GM23338 (cell line): ENCODE measurements around the gene FSIP1. TPM values are rescaled to one million over a fixed set of nuclear protein-coding genes. Genes with fewer than 3 reads are reported as not detected.

Experiments used
- ATAC-seq: fragments of 200-7000 bp; cut with Tn5 transposase; 3 replicates; pipeline ENCODE4 v1.9.1; 2020
- DNase-seq: peaks from one replicate; pipeline ENCODE4 v3.0.0-alpha.2; 2015; ENCODE audit warnings: low spot score
- H2AFZ ChIP-seq: fragments of 200-600 bp; sonication (generic); 2 replicates; pipeline ENCODE4 v1.8.0; 2016; ENCODE audit warnings: antibody characterized with exemption, mild to moderate bottlenecking, moderate library complexity
- H3F3A ChIP-seq: fragments of 200-600 bp; sonication (generic); replicated peaks from 2 replicates; pipeline ENCODE4 v1.8.0; 2017; ENCODE audit warnings: antibody characterized with exemption, mixed run types, low read depth
- H3K27ac ChIP-seq: fragments of 200-600 bp; sonication (generic); 2 replicates; pipeline ENCODE4 v1.6.1; 2016; ENCODE audit warnings: low read depth
- H3K27me3 ChIP-seq: fragments of 200-600 bp; sonication (generic); 2 replicates; pipeline ENCODE4 v1.8.0; 2016; ENCODE audit warnings: mild to moderate bottlenecking, mixed run types, moderate library complexity; ENCODE audit not compliant: insufficient read depth
- H3K36me3 ChIP-seq: fragments of 200-600 bp; sonication (generic); 2 replicates; pipeline ENCODE4 v1.8.0; 2016; ENCODE audit warnings: mild to moderate bottlenecking; ENCODE audit not compliant: insufficient read depth
- H3K4me1 ChIP-seq: fragments of 200-600 bp; sonication (generic); 2 replicates; pipeline ENCODE4 v1.8.0; 2016; ENCODE audit warnings: mild to moderate bottlenecking, moderate library complexity; ENCODE audit not compliant: insufficient read depth
- H3K4me2 ChIP-seq: fragments of 200-600 bp; sonication (generic); 2 replicates; pipeline ENCODE4 v1.7.1; 2017; ENCODE audit warnings: mixed run types
- H3K4me3 ChIP-seq: fragments of 200-600 bp; sonication (generic); 2 replicates; pipeline ENCODE4 v1.6.1; 2016; ENCODE audit warnings: mixed run types
- H3K79me2 ChIP-seq: fragments of 200-600 bp; sonication (generic); replicated peaks from 2 replicates; pipeline ENCODE4 v1.8.0; 2017; ENCODE audit warnings: mild to moderate bottlenecking; ENCODE audit not compliant: insufficient read depth
- H3K9me2 ChIP-seq: fragments of 200-600 bp; sonication (generic); 2 replicates; pipeline ENCODE4 v1.8.0; 2017; ENCODE audit not compliant: insufficient read depth
- H4K20me1 ChIP-seq: fragments of 200-600 bp; sonication (generic); replicated peaks from 2 replicates; pipeline ENCODE4 v1.8.0; 2017; ENCODE audit warnings: mild to moderate bottlenecking; ENCODE audit not compliant: insufficient read depth
- H3K27ac Mint-ChIP-seq: 2 replicates; pipeline ENCODE4 v1.8.0; 2020; ENCODE audit warnings: inconsistent platforms, mild to moderate bottlenecking, moderate library complexity, mixed read lengths
- H3K27me3 Mint-ChIP-seq: 3 replicates; pipeline ENCODE4 v1.8.0; 2022; ENCODE audit warnings: low read depth, mild to moderate bottlenecking, moderate library complexity, mixed read lengths, inconsistent platforms; ENCODE audit not compliant: insufficient read depth, poor library complexity
- H3K36me3 Mint-ChIP-seq: 3 replicates; pipeline ENCODE4 v1.8.0; 2021; ENCODE audit warnings: low read depth, mild to moderate bottlenecking, inconsistent platforms, moderate library complexity, mixed read lengths
- H3K4me1 Mint-ChIP-seq: 3 replicates; pipeline ENCODE4 v1.8.0; 2020; ENCODE audit warnings: mild to moderate bottlenecking, inconsistent platforms, mixed read lengths
- H3K4me3 Mint-ChIP-seq: 3 replicates; pipeline ENCODE4 v1.8.0; 2021; ENCODE audit warnings: moderate library complexity, mild to moderate bottlenecking, inconsistent platforms, mixed read lengths
- H3K9me3 Mint-ChIP-seq: 3 replicates; pipeline ENCODE4 v1.8.0; 2020; ENCODE audit warnings: moderate library complexity, mild to moderate bottlenecking, inconsistent platforms, mixed read lengths
- CREB1 ChIP-seq: fragments of 250-450 bp; sonication (Bioruptor Pico); IDR thresholded peaks from 2 replicates; pipeline ENCODE4 v1.5.0; 2020; ENCODE audit warnings: low read depth, mild to moderate bottlenecking, moderate library complexity
- EZH2 ChIP-seq: fragments of 200-600 bp; sonication (generic); IDR thresholded peaks from one replicate; pipeline ENCODE4 v1.8.0; 2017; ENCODE audit warnings: antibody characterized with exemption, mild to moderate bottlenecking, low read depth; ENCODE audit not compliant: unreplicated experiment
- EZH2phosphoT487 ChIP-seq: fragments of 200-600 bp; sonication (generic); IDR thresholded peaks from one replicate; pipeline ENCODE4 v1.8.1; 2018; ENCODE audit warnings: antibody characterized with exemption; ENCODE audit not compliant: unreplicated experiment
- JUNB ChIP-seq: IDR thresholded peaks from one replicate; pipeline ENCODE4 v1.6.1; 2016; ENCODE audit warnings: antibody characterized with exemption; ENCODE audit not compliant: unreplicated experiment
- NANOG ChIP-seq: IDR thresholded peaks from 2 replicates; pipeline ENCODE4 v1.6.1; 2016; ENCODE audit warnings: antibody characterized with exemption, borderline replicate concordance
- REST ChIP-seq: IDR thresholded peaks from one replicate; pipeline ENCODE4 v1.6.1; 2018; ENCODE audit warnings: antibody characterized with exemption; ENCODE audit not compliant: unreplicated experiment
- ZNF331 ChIP-seq: fragments of 250-450 bp; sonication (Bioruptor Pico); IDR thresholded peaks from 2 replicates; pipeline ENCODE4 v1.5.0; 2020; ENCODE audit warnings: low read depth, mild to moderate bottlenecking, moderate library complexity
- ZNF462 ChIP-seq: fragments of 250-450 bp; sonication (Bioruptor Pico); IDR thresholded peaks from 2 replicates; pipeline ENCODE4 v1.5.0; 2020; ENCODE audit warnings: mild to moderate bottlenecking, moderate library complexity
- polyA plus RNA-seq: library from polyadenylated mRNA; unstranded; fragments of >200 nt; fragmentation: Nextera tagmentation; extraction: Ambion mirVana; gene quantifications from 2 replicates; pipeline ENCODE4 v1.2.1, GENCODE V29; 2016
- total RNA-seq: library from RNA; depleted of rRNA; stranded (reverse); fragments of >200 nt; shearing (Covaris generic); gene quantifications from 2 replicates; pipeline ENCODE4 v1.2.3, GENCODE V29; 2014
- TF ChIP-seq, protein P1 (sequence below), 2 experiments: fragments of 200-600 bp in 1 of 2; sonication (generic) in 1 of 2; conservative IDR thresholded peaks; 2 replicates each; pipeline versions ENCODE4 v1.5.1 to v1.6.1; 2016 to 2017; ENCODE audit warnings: antibody characterized with exemption in 2 of 2, low read depth in 2 of 2, mild to moderate bottlenecking in 2 of 2, moderate library complexity in 1 of 2

The FSIP1 gene
- total and polyA plus RNA-seq, 2 experiments from 2014 or later: 0.92 to 2.1 TPM

GRCh38 chr15:39799552-39800011 lies 16.9 kb upstream of the FSIP1 start:
- Histone ChIP-seq H3K79me2 (peaks cover 25% of the 10 kb centered on the region), H3K27me3 (no peaks in the 10 kb centered on the region), H2AFZ (no peak overlapping the region), H3K4me2 (no peak overlapping the region), H3K9me2 (peaks cover 6% of the 10 kb centered on the region; the same call in 1 of the 2 replicates), H4K20me1 (peaks cover 16% of the 10 kb centered on the region), H3K27ac (no peak overlapping the region), H3K4me3 (no peak overlapping the region), H3F3A (0 out of 2 replicates have a peak, but pooled peaks cover 14% of the 10 kb centered on the region), H3K4me1 (peaks cover 6% of the 10 kb centered on the region; the same call in 1 of the 2 replicates), H3K36me3 (peaks cover 36% of the 10 kb centered on the region)
- Mint-ChIP-seq H3K27ac (no peak overlapping the region), H3K9me3 (no peaks in the 10 kb centered on the region), H3K36me3 (peaks cover 63% of the 10 kb centered on the region), H3K27me3 (peaks cover 23% of the 10 kb centered on the region), H3K4me3 (no peak overlapping the region), H3K4me1 (peaks cover 49% of the 10 kb centered on the region)
- DNase-seq: no peak
- ATAC-seq: no peak
- TF ChIP-seq, protein P1, sequence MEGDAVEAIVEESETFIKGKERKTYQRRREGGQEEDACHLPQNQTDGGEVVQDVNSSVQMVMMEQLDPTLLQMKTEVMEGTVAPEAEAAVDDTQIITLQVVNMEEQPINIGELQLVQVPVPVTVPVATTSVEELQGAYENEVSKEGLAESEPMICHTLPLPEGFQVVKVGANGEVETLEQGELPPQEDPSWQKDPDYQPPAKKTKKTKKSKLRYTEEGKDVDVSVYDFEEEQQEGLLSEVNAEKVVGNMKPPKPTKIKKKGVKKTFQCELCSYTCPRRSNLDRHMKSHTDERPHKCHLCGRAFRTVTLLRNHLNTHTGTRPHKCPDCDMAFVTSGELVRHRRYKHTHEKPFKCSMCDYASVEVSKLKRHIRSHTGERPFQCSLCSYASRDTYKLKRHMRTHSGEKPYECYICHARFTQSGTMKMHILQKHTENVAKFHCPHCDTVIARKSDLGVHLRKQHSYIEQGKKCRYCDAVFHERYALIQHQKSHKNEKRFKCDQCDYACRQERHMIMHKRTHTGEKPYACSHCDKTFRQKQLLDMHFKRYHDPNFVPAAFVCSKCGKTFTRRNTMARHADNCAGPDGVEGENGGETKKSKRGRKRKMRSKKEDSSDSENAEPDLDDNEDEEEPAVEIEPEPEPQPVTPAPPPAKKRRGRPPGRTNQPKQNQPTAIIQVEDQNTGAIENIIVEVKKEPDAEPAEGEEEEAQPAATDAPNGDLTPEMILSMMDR (conservative IDR thresholded peaks at IDR 0.05; ENCODE audit: low read depth in 2 of 2): no peak
- TF ChIP-seq EZH2: no peak
- no peak for TF ChIP-seq ZNF331 (CRISPR knock-in tag)
- TF ChIP-seq NANOG: no peak
- TF ChIP-seq ZNF462: no peak
- no peak for TF ChIP-seq CREB1
- TF ChIP-seq JUNB: no peak
- TF ChIP-seq REST: no peak
- no peak for TF ChIP-seq EZH2phosphoT487
